ENCODE results near the gene CLCA2.
A peak's percentile ranks its signal among the peaks of the same experiment; 100 is the strongest.

CLCA2 gene

GRCh38 chr1:86472767-86473166 is 48.8 kb downstream of the CLCA2 start:
- DNase-seq (ENCODE audit: low spot score): no peak

- DNase-seq (ENCODE audit: low spot score): no peak
Observed at GRCh38 chr1:86477256-86477655, 53.3 kb downstream of the CLCA2 start.

GRCh38 chr1:86477682-86478081 is 53.7 kb downstream of the CLCA2 start:
- no peak for DNase-seq (ENCODE audit: low spot score)

GRCh38 chr1:86478416-86479156 is 54.6 kb downstream of the CLCA2 start:
- no peak for DNase-seq (ENCODE audit: low spot score)

- DNase-seq (ENCODE audit: low spot score): no peak
Observed at GRCh38 chr1:86481966-86482365, 58.0 kb downstream of the CLCA2 start.

GRCh38 chr1:86487131-86487810 is 63.3 kb downstream of the CLCA2 start:
- DNase-seq (ENCODE audit: low spot score): no peak

- DNase-seq (ENCODE audit: low spot score): no peak
Observed at GRCh38 chr1:86487811-86488141, 63.8 kb downstream of the CLCA2 start.

GRCh38 chr1:86489242-86489878 is 65.4 kb downstream of the CLCA2 start:
- no peak for DNase-seq (ENCODE audit: low spot score)

- DNase-seq (ENCODE audit: low spot score): no peak
Observed at GRCh38 chr1:86491171-86491950, 67.4 kb downstream of the CLCA2 start.

- DNase-seq (ENCODE audit: low spot score): no peak
Observed at GRCh38 chr1:86498281-86498680, 74.3 kb downstream of the CLCA2 start.

GRCh38 chr1:86499987-86500593 is 76.1 kb downstream of the CLCA2 start:
- peak; percentile 70 for DNase-seq (ENCODE audit: low spot score)

GRCh38 chr1:86500714-86501113 is 76.7 kb downstream of the CLCA2 start:
- no peak for DNase-seq (ENCODE audit: low spot score)

- peak; percentile 68 for DNase-seq (ENCODE audit: low spot score)
Observed at GRCh38 chr1:86502125-86502646, 78.2 kb downstream of the CLCA2 start.

GRCh38 chr1:86502721-86503405 is 78.9 kb downstream of the CLCA2 start:
- peak; percentile 40 for DNase-seq (ENCODE audit: low spot score)

GRCh38 chr1:86503406-86504136 is 79.6 kb downstream of the CLCA2 start:
- no peak for DNase-seq (ENCODE audit: low spot score)

GRCh38 chr1:86504137-86504479 is 80.1 kb downstream of the CLCA2 start:
- no peak for DNase-seq (ENCODE audit: low spot score)

GRCh38 chr1:86504895-86505563 is 81.1 kb downstream of the CLCA2 start:
- no peak for DNase-seq (ENCODE audit: low spot score)

- DNase-seq (ENCODE audit: low spot score): no peak
Observed at GRCh38 chr1:86505564-86505902, 81.6 kb downstream of the CLCA2 start.
